ENCODE measurements around the gene PMM2. TPM values are rescaled to one million over a fixed set of nuclear protein-coding genes. Genes with fewer than 3 reads are reported as not detected.
A peak's percentile ranks its signal among the peaks of the same experiment; 100 is the strongest.

The PMM2 gene
- total RNA-seq, 1 donor from 2014 or later: 11.5 TPM

DNA sequence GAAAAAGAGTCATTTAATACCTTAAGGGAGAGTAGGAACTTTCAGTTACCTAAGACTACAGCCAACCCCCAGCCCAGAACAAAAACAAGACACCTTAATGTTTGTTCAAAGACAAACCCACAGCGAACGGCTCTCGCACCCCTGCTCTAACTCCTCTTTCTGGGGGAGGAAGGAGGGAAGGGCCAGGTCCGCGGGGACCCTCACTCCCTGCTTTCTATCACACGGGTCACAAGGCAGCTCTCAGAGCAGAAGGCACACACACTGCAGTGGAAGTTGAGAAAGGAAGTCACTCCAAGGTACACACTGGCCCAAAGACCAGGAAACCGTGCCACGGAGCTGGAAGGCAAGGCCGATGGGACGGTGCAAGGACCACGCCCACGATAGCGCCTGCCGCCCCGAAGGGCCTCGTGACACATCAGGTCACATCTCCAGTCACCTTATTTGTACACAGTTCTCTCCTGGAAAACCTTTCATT is 94.5 kb downstream of the PMM2 start:
- no peak overlapping the region for H3K9ac ChIP-seq (ENCODE audit: low read depth in 1 of 3, low read length in 3 of 3)
- peaks cover 52 to 74% (median 59%) of the 10 kb centered on the region in 3 donors for H3K36me3 ChIP-seq (ENCODE audit: control insufficient read depth in 3 of 3, insufficient read depth in 3 of 3, low read length in 3 of 3)

DNA sequence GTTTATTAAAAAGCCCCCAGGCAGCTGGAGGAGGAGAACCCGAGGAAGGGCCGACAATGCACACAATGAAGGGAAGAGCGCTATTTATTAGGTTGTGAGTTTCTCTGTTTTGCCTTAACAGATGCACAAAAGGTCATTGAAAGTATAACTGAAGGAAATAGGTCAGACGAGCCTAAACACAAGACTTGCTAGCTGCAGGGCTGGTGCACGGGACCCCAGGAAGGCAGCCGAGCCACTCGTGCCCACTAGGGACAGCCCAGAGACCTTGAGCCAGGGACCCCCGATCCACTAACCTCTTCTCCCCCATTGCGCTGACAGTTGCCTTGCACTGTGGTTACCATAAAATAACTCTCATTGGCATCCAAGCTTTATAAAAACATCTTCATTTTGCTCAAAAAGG is 95.8 kb downstream of the PMM2 start:
- Histone ChIP-seq H3K4me3 (ENCODE audit: low read length in 3 of 3) (no peak overlapping the region), H3K9ac (ENCODE audit: low read depth in 1 of 3, low read length in 3 of 3) (no peak overlapping the region), H3K4me1 (ENCODE audit: control insufficient read depth in 3 of 3, insufficient read depth in 3 of 3, low read length in 3 of 3) (peaks cover under 1 to 8% (median 4%) of the 10 kb centered on the region in 3 donors), H3K27me3 (ENCODE audit: control insufficient read depth in 3 of 3, insufficient read depth in 3 of 3, low read length in 3 of 3) (no peaks in the 10 kb centered on the region), H3K9me3 (ENCODE audit: control insufficient read depth in 3 of 3, low read length in 3 of 3) (no peaks in the 10 kb centered on the region), H3K27ac (ENCODE audit: low read depth, low read length) (no peak overlapping the region), H3K36me3 (ENCODE audit: control insufficient read depth in 3 of 3, insufficient read depth in 3 of 3, low read length in 3 of 3) (peaks cover 58 to 82% (median 70%) of the 10 kb centered on the region in 3 donors)

More for the DNA sequence above, 94.5 kb downstream of the PMM2 start:
- Histone ChIP-seq H3K9me3 (ENCODE audit: control insufficient read depth in 3 of 3, low read length in 3 of 3) (no peaks in the 10 kb centered on the region), H3K27ac (ENCODE audit: low read depth, low read length) (peak overlapping the region; percentile 19), H3K4me1 (ENCODE audit: control insufficient read depth in 3 of 3, insufficient read depth in 3 of 3, low read length in 3 of 3) (peaks cover 12 to 20% (median 17%) of the 10 kb centered on the region in 3 donors), H3K4me3 (ENCODE audit: low read length in 3 of 3) (no peak overlapping the region), H3K27me3 (ENCODE audit: control insufficient read depth in 3 of 3, insufficient read depth in 3 of 3, low read length in 3 of 3) (no peaks in the 10 kb centered on the region)

DNA sequence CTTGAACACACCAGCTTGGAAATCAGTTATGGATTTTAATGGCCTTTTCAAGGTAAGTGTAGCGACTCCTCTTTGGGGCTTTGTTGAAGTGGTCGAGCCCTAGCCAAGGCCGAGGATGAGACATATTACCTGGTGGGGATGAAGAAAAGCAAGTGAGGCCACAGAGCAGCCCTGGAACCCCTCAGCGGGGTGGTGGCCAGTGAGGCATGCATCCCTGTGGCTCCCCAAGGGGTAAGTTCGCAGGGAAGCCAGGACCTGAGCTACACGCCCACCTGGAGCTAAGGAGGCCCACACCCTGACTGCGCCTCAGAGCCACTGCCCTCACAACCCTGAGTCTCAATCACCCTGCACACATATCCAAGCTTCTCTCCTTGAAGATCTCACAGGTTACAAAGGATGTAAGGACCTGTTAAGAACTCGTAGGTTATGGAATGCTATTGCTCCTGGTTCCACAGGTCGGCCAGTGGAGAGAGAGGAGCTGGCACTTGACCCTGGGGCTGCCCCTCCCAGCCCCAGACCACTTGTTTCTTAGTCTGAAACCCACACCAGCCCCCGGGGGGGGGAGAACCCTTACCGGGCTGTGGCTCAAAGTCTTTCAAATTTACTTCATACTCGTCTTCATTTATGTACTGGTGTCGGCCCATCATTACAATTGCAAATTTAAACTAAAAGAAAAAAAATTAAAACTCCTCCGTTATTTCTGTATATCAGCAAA is 96.5 kb downstream of the PMM2 start:
- Histone ChIP-seq H3K36me3 (ENCODE audit: control insufficient read depth in 3 of 3, insufficient read depth in 3 of 3, low read length in 3 of 3) (peaks cover 64 to 89% (median 77%) of the 10 kb centered on the region in 3 donors), H3K4me1 (ENCODE audit: control insufficient read depth in 3 of 3, insufficient read depth in 3 of 3, low read length in 3 of 3) (peaks cover 0 to 5% (median 4%) of the 10 kb centered on the region in 3 donors), H3K9me3 (ENCODE audit: control insufficient read depth in 3 of 3, low read length in 3 of 3) (no peaks in the 10 kb centered on the region), H3K9ac (ENCODE audit: low read depth in 1 of 3, low read length in 3 of 3) (no peak overlapping the region), H3K4me3 (ENCODE audit: low read length in 3 of 3) (no peak overlapping the region), H3K27ac (ENCODE audit: low read depth, low read length) (no peak overlapping the region), H3K27me3 (ENCODE audit: control insufficient read depth in 3 of 3, insufficient read depth in 3 of 3, low read length in 3 of 3) (no peaks in the 10 kb centered on the region)

DNA sequence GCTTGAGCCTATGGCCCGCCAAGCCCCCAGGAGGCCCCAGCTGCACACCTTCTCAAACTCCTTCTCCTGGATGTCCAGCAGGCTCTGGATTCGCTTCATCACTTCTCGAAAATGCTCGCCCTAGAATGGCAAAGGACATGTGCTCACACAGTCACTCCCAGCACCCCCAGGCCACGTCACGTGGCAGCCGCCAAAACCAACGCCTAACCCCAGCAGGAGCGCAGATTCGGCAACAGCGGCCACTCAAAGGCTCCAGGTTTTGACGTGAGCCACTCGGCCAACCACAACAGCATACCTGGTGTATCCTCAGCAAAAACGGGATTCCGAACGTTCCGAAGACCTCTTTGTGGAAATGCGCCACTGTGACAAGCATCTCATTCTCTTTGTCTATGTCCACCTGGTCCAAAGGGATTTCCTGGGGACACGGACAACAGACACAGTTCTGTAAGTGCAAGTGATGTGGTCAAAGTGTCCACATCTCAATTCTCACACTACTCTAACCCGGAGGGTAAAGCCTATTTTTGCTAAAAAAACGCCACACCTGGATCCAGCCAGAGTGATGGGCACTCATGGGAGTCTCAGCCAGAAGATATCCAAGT is 97.2 kb downstream of the PMM2 start:
- Histone ChIP-seq H3K36me3 (ENCODE audit: control insufficient read depth in 3 of 3, insufficient read depth in 3 of 3, low read length in 3 of 3) (peaks cover 67 to 90% (median 81%) of the 10 kb centered on the region in 3 donors), H3K4me1 (ENCODE audit: control insufficient read depth in 3 of 3, insufficient read depth in 3 of 3, low read length in 3 of 3) (peaks cover 0 to 5% (median 4%) of the 10 kb centered on the region in 3 donors), H3K27ac (ENCODE audit: low read depth, low read length) (no peak overlapping the region), H3K9ac (ENCODE audit: low read depth in 1 of 3, low read length in 3 of 3) (no peak overlapping the region), H3K4me3 (ENCODE audit: low read length in 3 of 3) (no peak overlapping the region), H3K27me3 (ENCODE audit: control insufficient read depth in 3 of 3, insufficient read depth in 3 of 3, low read length in 3 of 3) (no peaks in the 10 kb centered on the region), H3K9me3 (ENCODE audit: control insufficient read depth in 3 of 3, low read length in 3 of 3) (no peaks in the 10 kb centered on the region)

DNA sequence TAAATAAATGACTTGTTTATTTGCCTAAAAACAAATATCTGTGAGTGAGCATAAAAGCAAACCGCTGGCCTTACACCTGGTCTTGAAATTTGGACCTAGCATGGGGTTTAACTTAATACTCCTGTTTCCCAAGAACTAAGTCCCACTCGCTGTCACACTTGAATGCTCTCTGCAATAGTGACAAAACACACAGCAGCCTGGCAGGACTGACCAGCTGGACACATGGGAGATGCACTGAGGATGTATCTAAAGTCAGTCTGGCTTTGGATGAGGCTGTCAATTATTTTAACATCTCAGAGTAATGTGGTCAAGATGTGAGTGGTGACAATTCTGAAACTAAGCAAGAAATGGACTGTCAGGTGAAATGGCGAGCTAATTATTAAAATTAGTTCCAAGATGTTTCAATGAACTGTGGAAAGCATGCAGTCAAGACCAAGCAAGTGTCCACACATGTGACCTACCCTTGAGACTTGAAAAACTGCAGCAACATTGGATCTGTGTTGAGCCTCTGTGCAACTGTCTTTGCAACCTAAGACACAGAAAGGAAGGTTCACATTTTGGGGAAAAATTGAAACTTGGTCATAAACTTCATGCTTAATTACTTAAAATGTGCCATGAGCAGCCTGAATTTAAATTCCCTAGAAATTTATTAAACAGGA is 101.2 kb downstream of the PMM2 start:
- peaks cover 68 to 94% (median 87%) of the 10 kb centered on the region in 3 donors for H3K36me3 ChIP-seq (ENCODE audit: control insufficient read depth in 3 of 3, insufficient read depth in 3 of 3, low read length in 3 of 3)
- H3K9me3 ChIP-seq (ENCODE audit: control insufficient read depth in 3 of 3, low read length in 3 of 3): no peaks in the 10 kb centered on the region
- H3K4me1 ChIP-seq (ENCODE audit: control insufficient read depth in 3 of 3, insufficient read depth in 3 of 3, low read length in 3 of 3): no peaks in the 10 kb centered on the region
- H3K4me3 ChIP-seq (ENCODE audit: low read length in 3 of 3): no peak overlapping the region
- H3K9ac ChIP-seq (ENCODE audit: low read depth in 1 of 3, low read length in 3 of 3): no peak overlapping the region
- H3K27ac ChIP-seq (ENCODE audit: low read depth, low read length): no peak overlapping the region
- no peaks in the 10 kb centered on the region for H3K27me3 ChIP-seq (ENCODE audit: control insufficient read depth in 3 of 3, insufficient read depth in 3 of 3, low read length in 3 of 3)

Other genes with a start within 250 kb of the PMM2 start
- gene TMEM114, start 207.3 kb upstream of the PMM2 start, total RNA-seq: not detected
- gene METTL22, start 176.1 kb upstream of the PMM2 start, total RNA-seq: 12.0 TPM
- gene ABAT, start 123.2 kb upstream of the PMM2 start, total RNA-seq: 13.6 TPM
- gene TMEM186, start 200 bp upstream of the PMM2 start, total RNA-seq: 6.8 TPM
- 118 TPM for gene CARHSP1, start 71.2 kb downstream of the PMM2 start, total RNA-seq
- not detected for gene LITAFD, start 84.5 kb downstream of the PMM2 start, total RNA-seq
- 57.9 TPM for gene USP7, start 166.1 kb downstream of the PMM2 start, total RNA-seq

All from skeletal muscle tissue (tissue), 4 donors.